ENCODE measurements around the gene ZNF438.

DNA sequence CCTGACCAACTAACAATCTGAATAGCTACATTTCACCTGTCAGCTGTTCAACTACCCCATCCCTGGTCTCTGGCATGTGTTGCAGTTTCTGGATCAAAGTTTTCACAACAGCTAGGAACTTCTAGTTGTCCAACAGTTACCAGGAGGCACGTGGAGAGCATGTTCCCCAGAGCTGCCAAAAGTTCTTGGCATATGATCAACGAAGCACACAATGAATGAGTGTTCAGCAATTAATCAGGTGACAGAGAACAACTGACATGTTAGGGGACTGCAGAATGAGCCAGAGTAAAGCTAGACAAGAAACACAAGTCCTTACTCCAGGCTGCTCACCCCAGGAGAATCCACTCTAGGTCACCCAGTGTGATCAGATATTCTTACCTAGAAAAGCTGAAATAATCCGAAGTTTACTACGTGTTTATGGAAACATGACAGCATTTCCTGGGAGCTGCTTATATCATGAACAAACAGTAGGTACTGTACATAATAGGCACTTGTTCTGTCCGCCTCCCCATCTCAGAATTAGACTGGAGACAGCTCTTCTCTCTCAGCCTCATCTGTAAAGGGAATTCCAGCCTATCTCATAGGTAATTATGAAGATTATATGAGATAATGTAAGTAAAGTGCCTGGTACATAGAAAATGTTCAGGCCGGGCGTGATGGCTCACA is 50.6 kb downstream of the ZNF438 start:
- TF ChIP-seq, protein P1, sequence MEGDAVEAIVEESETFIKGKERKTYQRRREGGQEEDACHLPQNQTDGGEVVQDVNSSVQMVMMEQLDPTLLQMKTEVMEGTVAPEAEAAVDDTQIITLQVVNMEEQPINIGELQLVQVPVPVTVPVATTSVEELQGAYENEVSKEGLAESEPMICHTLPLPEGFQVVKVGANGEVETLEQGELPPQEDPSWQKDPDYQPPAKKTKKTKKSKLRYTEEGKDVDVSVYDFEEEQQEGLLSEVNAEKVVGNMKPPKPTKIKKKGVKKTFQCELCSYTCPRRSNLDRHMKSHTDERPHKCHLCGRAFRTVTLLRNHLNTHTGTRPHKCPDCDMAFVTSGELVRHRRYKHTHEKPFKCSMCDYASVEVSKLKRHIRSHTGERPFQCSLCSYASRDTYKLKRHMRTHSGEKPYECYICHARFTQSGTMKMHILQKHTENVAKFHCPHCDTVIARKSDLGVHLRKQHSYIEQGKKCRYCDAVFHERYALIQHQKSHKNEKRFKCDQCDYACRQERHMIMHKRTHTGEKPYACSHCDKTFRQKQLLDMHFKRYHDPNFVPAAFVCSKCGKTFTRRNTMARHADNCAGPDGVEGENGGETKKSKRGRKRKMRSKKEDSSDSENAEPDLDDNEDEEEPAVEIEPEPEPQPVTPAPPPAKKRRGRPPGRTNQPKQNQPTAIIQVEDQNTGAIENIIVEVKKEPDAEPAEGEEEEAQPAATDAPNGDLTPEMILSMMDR (IDR thresholded peaks at IDR 0.05) = no peak
- no peak for TF ChIP-seq POLR2A (IDR thresholded peaks at IDR 0.05)
